GM10847 (cell line): ENCODE results near the gene VEGFD.

Experiments
- POLR2A ChIP-seq: IDR thresholded peaks from 2 replicates; pipeline ENCODE4 v1.6.1; 2011; ENCODE audit not compliant: insufficient read length; ENCODE audit errors: extremely low read depth

The VEGFD gene, protein sequence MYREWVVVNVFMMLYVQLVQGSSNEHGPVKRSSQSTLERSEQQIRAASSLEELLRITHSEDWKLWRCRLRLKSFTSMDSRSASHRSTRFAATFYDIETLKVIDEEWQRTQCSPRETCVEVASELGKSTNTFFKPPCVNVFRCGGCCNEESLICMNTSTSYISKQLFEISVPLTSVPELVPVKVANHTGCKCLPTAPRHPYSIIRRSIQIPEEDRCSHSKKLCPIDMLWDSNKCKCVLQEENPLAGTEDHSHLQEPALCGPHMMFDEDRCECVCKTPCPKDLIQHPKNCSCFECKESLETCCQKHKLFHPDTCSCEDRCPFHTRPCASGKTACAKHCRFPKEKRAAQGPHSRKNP

GRCh38 chrX:15384304-15384703 lies at the start of gene VEGFD:
TSS of gene VEGFD (minus strand) at chrX:15384413. CDS start at chrX:15383946, 467 bp downstream.
- TF ChIP-seq POLR2A: no peak

- TF ChIP-seq POLR2A: no peak
Measured at GRCh38 chrX:15430584-15430983, 46.4 kb upstream of the VEGFD start.

GRCh38 chrX:15430076-15430475 lies 45.9 kb upstream of the VEGFD start:
- TF ChIP-seq POLR2A: no peak

GRCh38 chrX:15425024-15425423 lies 40.8 kb upstream of the VEGFD start:
- no peak for TF ChIP-seq POLR2A

- no peak for TF ChIP-seq POLR2A
Measured at GRCh38 chrX:15418707-15419181, 34.5 kb upstream of the VEGFD start.

- TF ChIP-seq POLR2A: no peak
Measured at GRCh38 chrX:15418041-15418706, 34.0 kb upstream of the VEGFD start.

DNA sequence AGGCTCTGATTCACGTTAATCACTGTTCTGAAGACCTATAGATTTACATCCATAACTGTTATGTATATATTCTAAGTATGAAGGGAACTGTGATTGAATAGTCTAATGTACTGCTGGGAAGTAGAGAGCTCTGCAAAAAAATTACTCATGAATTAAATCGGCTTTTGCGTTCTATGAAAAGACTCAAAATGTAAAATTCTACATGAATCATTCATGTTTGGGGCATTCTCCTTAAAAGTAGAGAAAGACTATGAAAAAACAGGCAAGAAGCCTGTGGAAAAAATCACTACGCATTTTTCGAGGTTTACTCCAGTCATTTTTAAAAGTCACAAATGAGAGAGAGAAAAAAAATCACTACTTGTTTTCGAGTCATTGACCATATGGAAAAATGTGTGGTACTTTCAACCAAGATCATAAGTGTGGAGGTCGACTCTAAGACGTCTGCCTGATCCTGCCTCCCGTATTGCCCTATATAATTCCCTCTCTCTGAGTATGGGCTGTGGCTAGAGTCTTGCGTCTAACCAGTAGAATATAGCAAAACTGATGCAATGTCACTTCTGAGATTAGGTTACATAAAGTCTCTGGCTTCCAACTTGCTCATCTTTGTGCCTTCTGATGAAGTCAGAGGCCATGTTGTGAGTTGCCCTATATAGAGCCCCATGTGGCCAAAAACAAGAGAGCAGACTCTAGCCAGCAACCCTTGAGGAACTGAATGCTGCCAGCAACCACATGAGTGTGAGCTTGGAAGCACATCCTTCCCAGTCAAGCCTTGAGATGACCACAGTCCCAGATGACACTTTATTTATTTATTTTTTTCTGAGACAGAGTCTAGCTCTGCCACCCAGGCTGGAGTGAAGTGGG lies 32.1 kb upstream of the VEGFD start:
- TF ChIP-seq POLR2A: no peak

GRCh38 chrX:15413101-15413500 lies 28.9 kb upstream of the VEGFD start:
- TF ChIP-seq POLR2A: no peak

DNA sequence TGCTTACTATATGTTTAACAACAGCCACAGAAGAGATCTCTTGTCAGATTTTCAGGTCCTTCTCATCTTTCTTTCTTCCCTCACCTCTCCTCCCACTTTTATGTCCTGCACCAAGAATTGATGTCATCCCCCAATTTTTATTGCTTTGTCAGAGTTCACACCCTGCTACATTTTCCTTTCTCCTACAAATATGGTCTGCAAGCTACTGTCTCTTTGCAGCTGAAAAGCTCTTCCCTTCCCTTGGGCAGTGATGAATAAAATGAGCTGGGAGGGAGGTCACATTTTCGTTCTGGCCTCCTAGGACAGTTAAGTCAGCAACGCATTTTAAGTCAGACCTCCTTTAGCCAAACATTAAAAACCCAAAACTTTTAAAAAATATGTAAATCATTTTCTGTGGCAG lies 26.7 kb upstream of the VEGFD start:
- TF ChIP-seq POLR2A: no peak

- no peak for TF ChIP-seq POLR2A
Measured at GRCh38 chrX:15410430-15410829, 26.2 kb upstream of the VEGFD start.

DNA sequence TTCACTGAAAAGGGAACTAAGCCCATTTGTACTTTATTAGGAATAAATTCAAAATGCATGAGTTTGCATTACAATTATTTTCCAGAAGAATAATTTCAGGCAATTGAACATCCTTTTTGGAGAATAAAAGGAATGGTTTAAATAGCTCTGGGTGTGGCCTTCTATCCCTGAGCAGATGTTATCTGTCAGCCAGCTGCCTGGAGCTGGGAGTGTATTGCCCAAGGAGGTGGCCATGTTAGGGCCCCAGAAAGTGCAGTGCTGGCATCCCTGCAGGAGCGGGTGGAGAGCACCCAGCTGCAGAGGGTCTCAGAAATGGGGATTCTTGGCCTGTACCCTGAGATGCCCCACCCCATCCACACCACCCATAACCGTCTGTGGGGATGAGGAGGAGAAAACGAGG lies 21.6 kb upstream of the VEGFD start:
- no peak for TF ChIP-seq POLR2A

DNA sequence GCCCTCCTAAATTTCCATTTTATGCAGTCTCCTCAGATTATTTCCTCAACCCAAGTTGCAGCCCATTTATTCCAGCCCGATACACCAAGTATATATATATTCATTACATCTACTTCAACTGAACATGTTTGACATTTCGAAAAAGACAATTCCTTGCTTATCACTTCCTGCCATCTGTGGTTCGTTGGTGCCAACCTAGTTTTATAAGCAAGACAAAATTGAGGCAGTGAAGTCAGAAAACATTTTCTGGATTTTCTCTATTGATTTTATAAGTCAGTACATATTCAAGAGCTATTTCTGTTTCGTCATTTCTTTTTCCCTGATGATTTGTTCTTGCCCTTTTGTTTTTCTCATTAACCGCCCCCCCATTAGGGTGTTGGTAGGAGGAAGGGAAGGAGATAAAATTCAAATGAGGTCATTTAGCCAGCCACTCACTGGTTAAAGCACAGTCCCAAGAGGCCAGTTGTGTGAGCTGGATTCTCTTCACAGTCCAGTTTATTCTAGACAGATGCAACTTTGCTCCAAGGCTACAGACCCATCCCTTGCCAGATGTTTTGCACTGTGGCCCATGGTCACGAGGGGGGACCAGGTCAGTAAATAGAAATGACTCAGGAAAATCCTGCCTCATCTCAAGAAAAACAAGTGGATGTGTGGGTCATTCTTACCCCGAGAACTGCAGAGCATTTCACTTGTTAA lies 20.3 kb upstream of the VEGFD start:
- no peak for TF ChIP-seq POLR2A

DNA sequence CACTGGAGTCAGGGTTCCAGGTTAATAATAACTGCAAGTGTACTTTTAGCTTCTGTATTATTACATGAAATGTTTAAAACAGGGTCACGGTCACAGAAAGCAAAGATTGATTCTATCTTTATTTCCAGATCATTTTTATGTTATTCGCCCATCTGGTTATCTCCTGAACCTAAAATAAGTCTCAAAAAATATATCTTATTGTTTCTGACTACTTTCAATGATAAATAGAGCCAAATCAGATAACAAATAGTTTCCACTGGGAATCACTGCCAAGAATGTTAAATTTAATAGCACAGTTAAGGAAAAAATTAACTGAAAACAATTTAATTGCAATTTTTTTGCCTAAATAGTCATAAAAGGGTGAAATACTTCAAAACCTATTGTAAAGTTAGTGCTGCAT lies 17.2 kb upstream of the VEGFD start:
- TF ChIP-seq POLR2A: no peak

DNA sequence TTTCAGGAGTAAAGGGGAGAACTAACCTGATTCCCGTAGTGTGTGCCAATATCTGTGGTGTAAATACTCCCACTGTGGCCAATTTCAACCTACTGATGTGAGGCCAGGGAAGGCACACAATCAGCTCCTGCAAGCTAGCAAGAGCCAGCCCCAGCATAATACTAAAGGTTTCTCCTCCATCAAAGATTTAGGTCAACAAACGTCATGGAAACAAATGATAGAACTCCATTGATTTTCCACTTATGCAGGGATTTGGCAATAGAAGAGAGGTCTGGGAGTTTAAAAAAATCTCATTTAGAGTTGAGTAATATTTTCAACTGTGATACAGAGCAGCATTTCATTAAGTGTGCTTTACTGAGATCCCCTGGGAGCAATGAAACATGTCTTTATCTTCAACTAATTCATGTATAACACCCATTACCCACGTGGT lies 15.8 kb upstream of the VEGFD start:
- no peak for TF ChIP-seq POLR2A

DNA sequence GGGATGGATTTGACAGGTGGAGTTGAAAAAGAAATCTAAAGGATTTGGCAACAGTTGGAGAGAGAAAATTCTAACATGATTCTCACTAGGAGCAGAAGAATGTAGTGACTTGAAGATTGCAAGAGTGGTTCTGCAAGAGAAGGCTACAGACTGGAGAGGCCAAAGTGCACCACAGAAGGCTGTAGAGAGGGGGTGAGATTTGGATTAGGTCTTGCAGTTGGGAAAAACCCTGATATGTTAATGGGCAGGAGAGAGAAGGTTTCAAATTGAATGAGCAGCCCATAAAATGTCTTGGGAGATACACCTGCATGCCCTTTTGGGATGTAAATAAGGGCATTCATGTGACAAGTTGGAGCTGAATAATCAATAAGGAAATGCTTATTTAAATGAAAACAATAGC lies 14.7 kb upstream of the VEGFD start:
- no peak for TF ChIP-seq POLR2A
